Parathyroid adenoma (tissue), 2 donors: ENCODE data around the gene ARHGAP20.

Experiments used
- H2AFZ ChIP-seq: fragments of 300-600 bp; sonication (generic); one replicate; pipeline ENCODE4 v1.7.0; 2017; ENCODE audit warnings: antibody characterized with exemption, mild to moderate bottlenecking
- H3K27ac ChIP-seq: fragments of 300-600 bp; sonication (generic); one replicate; pipeline ENCODE4 v1.7.0; 2017
- H3K27me3 ChIP-seq: fragments of 300-600 bp; sonication (generic); one replicate; pipeline ENCODE4 v1.7.0; 2017; ENCODE audit warnings: low read length; ENCODE audit not compliant: control insufficient read depth, insufficient read depth
- H3K36me3 ChIP-seq: fragments of 300-600 bp; sonication (generic); one replicate; pipeline ENCODE4 v1.7.0; 2017; ENCODE audit warnings: low read length; ENCODE audit not compliant: control insufficient read depth, insufficient read depth
- H3K4me1 ChIP-seq: fragments of 300-600 bp; sonication (generic); one replicate; pipeline ENCODE4 v1.7.0; 2017; ENCODE audit warnings: control low read depth
- H3K4me2 ChIP-seq: fragments of 300-600 bp; sonication (generic); one replicate; pipeline ENCODE4 v1.7.0; 2017; ENCODE audit warnings: low read length
- H3K4me3 ChIP-seq: fragments of 300-600 bp; sonication (generic); one replicate; pipeline ENCODE4 v1.7.0; 2017; ENCODE audit warnings: low read depth, low read length
- H3K79me2 ChIP-seq: fragments of 300-600 bp; sonication (generic); one replicate; pipeline ENCODE4 v1.7.0; 2017; ENCODE audit warnings: control low read depth
- H3K9ac ChIP-seq: fragments of 300-600 bp; sonication (generic); one replicate; pipeline ENCODE4 v1.7.0; 2017; ENCODE audit warnings: mild to moderate bottlenecking
- H3K9me3 ChIP-seq: fragments of 300-600 bp; sonication (generic); one replicate; pipeline ENCODE4 v1.7.0; 2017; ENCODE audit warnings: low read length; ENCODE audit not compliant: control insufficient read depth
- CTCF ChIP-seq: fragments of 300-600 bp; sonication (generic); IDR thresholded peaks from one replicate; pipeline ENCODE4 v1.7.0; 2017; ENCODE audit warnings: antibody characterized with exemption, mild to moderate bottlenecking
- donor health status: primary hyperparathyroidism.

ARHGAP20 gene

DNA sequence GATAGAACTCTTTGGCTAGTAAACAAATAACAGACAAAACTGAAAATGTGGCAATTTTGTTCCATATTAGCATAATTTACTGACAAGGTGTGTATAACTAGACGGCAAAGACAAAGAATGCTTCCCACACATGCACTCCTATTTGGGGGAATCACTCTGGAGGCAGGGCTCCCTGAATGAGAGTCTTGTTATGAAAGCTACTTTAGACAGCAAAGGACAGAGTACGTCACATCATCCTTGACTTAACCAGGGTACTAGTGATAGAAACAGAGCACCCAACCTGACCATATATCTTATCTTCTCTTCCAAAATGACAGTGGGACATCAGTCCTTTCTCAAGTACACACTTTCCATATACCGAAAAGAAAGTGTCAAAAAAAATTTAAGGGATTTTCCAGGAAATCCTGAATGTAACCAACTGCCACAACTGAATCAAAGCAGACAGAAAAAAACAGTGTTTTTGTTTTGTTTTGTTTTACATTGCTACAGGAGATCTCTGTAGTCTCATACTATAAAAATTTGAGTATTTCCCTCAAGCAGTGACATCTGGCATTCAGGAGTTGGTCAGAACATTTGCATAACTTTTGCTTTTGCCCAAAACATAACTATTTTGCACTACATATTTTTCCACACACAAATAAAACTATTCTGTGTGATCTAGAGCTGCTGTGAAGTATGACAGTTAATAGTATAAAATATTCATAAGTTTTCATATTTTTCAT is 98.9 kb downstream of the ARHGAP20 start:
- Histone ChIP-seq H3K9me3 (no peaks in the 10 kb centered on the region), H2AFZ (no peak overlapping the region), H3K79me2 (no peaks in the 10 kb centered on the region), H3K9ac (no peak overlapping the region), H3K4me1 (no peaks in the 10 kb centered on the region), H3K27ac (no peak overlapping the region), H3K4me2 (no peak overlapping the region), H3K27me3 (no peaks in the 10 kb centered on the region), H3K36me3 (no peaks in the 10 kb centered on the region), H3K4me3 (no peak overlapping the region)
- no peak for TF ChIP-seq CTCF

DNA sequence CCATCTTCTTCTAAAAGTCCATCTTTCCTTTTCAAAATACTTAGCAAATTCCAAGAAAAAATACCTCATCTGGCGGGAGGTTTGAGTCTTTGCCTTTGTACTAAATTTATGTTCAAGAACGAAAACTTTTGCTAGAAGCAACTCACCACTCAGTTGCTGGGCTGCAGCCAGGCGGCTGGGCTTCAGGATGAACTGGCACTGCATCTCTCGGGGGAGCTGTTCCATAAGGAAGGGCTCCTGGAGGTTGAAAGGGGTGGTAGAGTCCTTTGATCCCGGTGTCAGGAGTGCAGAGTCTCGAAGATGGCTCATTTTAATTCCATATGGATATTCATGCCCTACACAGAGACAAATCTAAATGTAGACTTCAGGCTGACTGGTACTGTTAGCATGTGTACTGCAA is 105.8 kb downstream of the ARHGAP20 start:
- Histone ChIP-seq H2AFZ (no peak overlapping the region), H3K9me3 (no peaks in the 10 kb centered on the region), H3K27me3 (no peaks in the 10 kb centered on the region)

DNA sequence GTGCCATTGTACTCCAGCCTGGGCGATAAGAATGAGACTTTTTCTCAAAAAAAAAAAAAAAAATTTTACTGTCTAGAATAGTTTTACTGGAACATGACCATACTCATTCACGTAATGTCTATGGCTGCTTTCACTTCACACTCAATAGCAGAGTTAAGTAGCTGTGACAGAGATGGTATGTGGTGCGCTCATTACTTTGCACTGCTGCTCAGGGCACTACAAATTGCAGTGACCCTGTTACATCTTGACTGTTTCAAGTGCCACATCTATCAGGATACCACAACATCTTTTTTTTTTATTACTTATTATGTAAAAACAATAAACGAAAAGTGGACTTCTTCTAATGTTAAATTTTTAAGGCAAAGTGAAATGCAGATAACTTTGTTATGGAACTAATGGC is 110.3 kb downstream of the ARHGAP20 start:
- Histone ChIP-seq H3K27ac (no peak overlapping the region), H3K79me2 (no peaks in the 10 kb centered on the region), H3K27me3 (no peaks in the 10 kb centered on the region), H3K9ac (no peak overlapping the region), H3K4me3 (no peak overlapping the region), H2AFZ (no peak overlapping the region), H3K36me3 (no peaks in the 10 kb centered on the region), H3K4me1 (no peaks in the 10 kb centered on the region), H3K4me2 (no peak overlapping the region), H3K9me3 (no peaks in the 10 kb centered on the region)
- TF ChIP-seq CTCF = no peak

More for the DNA sequence above, 105.8 kb downstream of the ARHGAP20 start:
- H3K9ac ChIP-seq = no peak overlapping the region
- H3K27ac ChIP-seq = no peak overlapping the region
- H3K36me3 ChIP-seq = no peaks in the 10 kb centered on the region
- no peaks in the 10 kb centered on the region for H3K79me2 ChIP-seq
- H3K4me3 ChIP-seq = no peak overlapping the region
- TF ChIP-seq CTCF = no peak
- H3K4me1 ChIP-seq = no peaks in the 10 kb centered on the region
- no peak overlapping the region for H3K4me2 ChIP-seq

DNA sequence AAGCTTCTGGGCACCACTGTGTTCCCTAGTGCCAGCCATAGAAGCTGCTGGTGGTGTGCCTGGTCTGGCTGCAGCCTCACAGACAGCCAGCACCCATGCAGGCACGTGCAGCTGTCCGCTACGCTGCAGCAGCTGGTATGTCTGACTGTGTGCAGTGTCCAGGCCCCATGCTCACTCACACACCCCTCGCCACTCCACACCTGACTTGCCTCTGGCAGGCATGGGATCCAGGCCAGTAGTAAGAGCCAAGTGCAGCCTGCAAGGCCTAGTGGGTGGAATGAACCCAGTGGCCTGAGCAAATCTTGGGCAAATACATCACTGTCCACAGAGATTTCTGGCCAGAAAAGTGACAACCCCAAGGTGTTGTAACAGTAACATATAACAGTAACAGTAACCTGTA is 111.9 kb downstream of the ARHGAP20 start:
- Histone ChIP-seq H3K79me2 (no peaks in the 10 kb centered on the region), H3K4me1 (no peaks in the 10 kb centered on the region), H3K27ac (no peak overlapping the region)

More for the DNA sequence above, 111.9 kb downstream of the ARHGAP20 start:
- Histone ChIP-seq H3K27me3 (no peaks in the 10 kb centered on the region), H3K36me3 (no peaks in the 10 kb centered on the region), H3K4me2 (no peak overlapping the region), H3K4me3 (no peak overlapping the region), H3K9ac (no peak overlapping the region), H3K9me3 (no peaks in the 10 kb centered on the region), H2AFZ (no peak overlapping the region)
- no peak for TF ChIP-seq CTCF
